ENCODE results near the gene CD4.

DNA sequence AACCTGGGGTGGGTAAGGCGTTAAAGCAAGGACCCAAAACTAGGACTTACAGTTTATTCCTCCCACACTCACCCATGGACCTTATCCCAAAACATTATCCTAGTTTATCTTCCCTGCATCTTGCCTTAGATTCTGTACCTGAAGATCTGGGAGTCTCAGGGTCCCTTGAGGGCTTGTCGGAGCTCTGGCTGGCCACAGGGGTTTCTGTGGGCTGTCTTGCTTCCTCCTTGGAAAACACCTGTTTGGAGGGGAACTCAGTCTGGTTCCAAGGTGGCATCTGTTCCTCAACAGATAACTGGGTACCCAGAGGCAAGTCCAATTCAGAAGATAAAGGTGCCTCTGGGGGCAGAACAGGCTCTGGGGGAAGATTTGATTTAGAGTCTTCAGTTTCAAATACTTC, 60.1 kb downstream of the CD4 start:
- TF ChIP-seq, protein P1, sequence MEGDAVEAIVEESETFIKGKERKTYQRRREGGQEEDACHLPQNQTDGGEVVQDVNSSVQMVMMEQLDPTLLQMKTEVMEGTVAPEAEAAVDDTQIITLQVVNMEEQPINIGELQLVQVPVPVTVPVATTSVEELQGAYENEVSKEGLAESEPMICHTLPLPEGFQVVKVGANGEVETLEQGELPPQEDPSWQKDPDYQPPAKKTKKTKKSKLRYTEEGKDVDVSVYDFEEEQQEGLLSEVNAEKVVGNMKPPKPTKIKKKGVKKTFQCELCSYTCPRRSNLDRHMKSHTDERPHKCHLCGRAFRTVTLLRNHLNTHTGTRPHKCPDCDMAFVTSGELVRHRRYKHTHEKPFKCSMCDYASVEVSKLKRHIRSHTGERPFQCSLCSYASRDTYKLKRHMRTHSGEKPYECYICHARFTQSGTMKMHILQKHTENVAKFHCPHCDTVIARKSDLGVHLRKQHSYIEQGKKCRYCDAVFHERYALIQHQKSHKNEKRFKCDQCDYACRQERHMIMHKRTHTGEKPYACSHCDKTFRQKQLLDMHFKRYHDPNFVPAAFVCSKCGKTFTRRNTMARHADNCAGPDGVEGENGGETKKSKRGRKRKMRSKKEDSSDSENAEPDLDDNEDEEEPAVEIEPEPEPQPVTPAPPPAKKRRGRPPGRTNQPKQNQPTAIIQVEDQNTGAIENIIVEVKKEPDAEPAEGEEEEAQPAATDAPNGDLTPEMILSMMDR (conservative IDR thresholded peaks at IDR 0.05; ENCODE audit: low read depth, low read length): no peak
- TF ChIP-seq, protein P2, sequence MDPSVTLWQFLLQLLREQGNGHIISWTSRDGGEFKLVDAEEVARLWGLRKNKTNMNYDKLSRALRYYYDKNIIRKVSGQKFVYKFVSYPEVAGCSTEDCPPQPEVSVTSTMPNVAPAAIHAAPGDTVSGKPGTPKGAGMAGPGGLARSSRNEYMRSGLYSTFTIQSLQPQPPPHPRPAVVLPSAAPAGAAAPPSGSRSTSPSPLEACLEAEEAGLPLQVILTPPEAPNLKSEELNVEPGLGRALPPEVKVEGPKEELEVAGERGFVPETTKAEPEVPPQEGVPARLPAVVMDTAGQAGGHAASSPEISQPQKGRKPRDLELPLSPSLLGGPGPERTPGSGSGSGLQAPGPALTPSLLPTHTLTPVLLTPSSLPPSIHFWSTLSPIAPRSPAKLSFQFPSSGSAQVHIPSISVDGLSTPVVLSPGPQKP (IDR thresholded peaks at IDR 0.05; ENCODE audit: borderline replicate concordance, low read depth, low read length): no peak
- TF ChIP-seq RCOR1 (IDR thresholded peaks at IDR 0.05; ENCODE audit: insufficient replicate concordance, low read length) (no peak), MAFK (IDR thresholded peaks at IDR 0.05; ENCODE audit: low read depth, low read length) (no peak), RFX5 (IDR thresholded peaks at IDR 0.05; ENCODE audit: low read depth, low read length) (no peak), SMC3 (IDR thresholded peaks at IDR 0.05; ENCODE audit: low read depth, low read length) (no peak), POLR2A (IDR thresholded peaks at IDR 0.05; ENCODE audit: low read depth, low read length) (no peak), BHLHE40 (IDR thresholded peaks at IDR 0.05; ENCODE audit: low read depth, low read length) (no peak), FOS (IDR thresholded peaks at IDR 0.05; ENCODE audit: low read depth, low read length) (no peak), RAD21 (IDR thresholded peaks at IDR 0.05; ENCODE audit: low read length) (no peak)
- TF ChIP-seq, protein P3, sequence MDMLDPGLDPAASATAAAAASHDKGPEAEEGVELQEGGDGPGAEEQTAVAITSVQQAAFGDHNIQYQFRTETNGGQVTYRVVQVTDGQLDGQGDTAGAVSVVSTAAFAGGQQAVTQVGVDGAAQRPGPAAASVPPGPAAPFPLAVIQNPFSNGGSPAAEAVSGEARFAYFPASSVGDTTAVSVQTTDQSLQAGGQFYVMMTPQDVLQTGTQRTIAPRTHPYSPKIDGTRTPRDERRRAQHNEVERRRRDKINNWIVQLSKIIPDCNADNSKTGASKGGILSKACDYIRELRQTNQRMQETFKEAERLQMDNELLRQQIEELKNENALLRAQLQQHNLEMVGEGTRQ (IDR thresholded peaks at IDR 0.05; ENCODE audit: low read depth, low read length): no peak
